GM19351 (cell line): ENCODE data around the gene CEP112.

Source experiments
- ATAC-seq: cut with Tn5 transposase; IDR thresholded peaks from one replicate; pipeline ENCODE4 v1.9.1; 2021; ENCODE audit warnings: mild to moderate bottlenecking, moderate library complexity; ENCODE audit not compliant: unreplicated experiment

CEP112 gene

DNA sequence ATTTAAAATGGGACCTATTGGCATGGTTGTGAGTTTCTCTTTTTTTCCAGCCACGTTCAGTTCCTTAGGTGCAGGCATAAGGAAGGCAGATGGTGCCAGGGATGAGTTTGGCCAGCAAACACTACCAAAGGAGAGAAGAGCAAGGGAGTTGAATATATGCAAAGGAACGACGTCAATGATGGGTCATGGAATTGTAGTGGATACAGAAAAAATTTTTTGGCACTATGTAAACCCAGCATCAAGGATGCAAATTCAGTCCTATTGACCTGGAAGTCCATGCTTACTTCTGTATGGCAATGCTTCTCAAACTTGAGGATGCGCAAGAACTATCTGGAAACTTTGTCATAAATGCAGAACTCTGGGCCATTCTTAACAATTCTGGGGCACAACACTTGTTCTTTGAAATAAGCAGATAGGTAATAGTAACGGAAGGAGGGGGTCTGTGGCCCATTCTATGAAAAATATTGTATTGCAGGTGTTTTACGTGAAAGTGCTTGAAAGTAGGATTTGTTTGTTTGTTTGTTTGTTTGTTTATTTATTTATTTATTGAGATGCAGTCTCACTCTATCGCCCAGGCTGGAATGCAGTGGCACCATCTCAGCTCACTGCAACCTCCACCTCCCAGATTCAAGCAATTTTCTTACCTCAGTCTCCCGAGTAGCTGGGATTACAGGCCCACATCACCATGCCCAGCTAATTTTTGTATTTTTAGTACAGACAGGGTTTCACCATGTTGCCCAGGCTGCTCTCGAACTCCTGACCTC lies 19.3 kb upstream of the CEP112 start:
- ATAC-seq = no peak

GRCh38 chr17:66210208-66210574 lies 18.3 kb upstream of the CEP112 start:
- ATAC-seq = no peak

DNA sequence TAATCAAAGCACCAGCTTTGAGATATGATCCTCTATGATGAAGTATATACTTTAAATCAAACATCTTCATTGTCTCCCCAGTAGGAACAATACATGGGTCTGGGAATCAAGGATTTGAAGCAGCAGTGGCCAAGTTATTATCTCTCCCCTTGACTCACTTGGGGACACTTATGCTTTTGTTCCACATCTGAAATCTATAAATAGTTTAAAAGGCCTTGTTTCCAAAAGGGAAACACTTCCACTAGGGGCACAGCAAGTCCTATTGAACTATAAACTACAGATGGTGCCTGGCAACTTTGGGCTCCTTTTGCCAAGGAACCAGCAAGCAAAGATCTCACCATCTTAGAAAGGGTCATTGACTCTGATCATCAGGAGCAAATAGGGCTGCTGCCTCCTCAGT lies 16.0 kb upstream of the CEP112 start:
- ATAC-seq = no peak

DNA sequence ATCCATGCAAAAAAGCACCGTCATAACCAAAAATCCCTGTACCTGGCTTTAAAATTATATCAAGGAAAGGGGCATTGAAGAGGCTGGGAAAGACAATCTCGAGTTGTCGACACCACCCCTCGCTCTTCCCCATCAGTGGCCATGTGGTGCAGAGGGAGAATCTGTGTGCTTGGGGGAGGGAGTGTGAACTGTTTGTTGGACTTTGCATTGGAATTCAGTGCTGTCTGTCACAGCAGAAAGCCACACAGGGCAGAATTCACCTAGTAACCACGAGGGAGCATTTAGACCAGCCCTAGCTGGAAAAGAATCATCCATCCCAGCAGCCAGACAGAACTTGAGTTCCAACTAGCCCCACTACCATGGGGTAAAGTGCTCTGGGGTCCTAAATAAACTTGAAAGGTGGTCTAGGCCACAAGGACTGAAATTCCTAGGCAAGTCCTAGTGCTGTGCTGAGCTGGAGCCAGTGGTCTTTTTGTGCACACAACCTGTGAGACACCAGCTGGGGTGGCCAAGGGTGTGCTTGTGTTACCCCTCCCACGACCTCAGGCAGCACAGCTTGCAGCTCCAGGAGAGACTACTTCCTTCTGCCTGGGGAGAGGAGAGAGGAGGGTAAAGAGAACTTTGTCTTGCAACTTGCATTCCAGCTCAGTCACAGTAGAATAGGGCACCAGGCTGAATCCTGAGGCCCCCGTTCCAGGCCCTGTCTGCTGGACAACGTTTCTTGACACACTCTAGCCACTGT lies 11.5 kb upstream of the CEP112 start:
- ATAC-seq = no peak

- ATAC-seq = no peak
Observed at GRCh38 chr17:66200685-66201092, 8.8 kb upstream of the CEP112 start.

DNA sequence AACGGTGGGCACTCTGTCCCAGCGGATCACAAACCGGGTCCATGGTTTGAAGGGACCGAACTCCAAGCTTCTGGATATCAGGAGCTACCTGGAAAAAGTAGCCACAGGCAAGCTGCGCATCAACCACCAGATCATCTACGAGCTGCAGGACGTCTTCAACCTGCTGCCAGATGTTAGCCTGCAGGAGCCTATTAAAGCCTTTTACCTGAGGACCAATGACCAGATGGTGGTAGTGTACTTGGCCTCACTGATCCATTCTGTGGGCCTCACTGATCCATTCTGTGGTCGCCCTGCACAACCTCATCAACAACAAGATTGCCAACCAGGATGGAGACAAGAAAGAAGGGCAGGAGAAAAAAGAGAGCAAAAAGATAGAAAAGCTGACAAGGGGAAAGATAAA lies 6.3 kb upstream of the CEP112 start:
- ATAC-seq = no peak

GRCh38 chr17:66192378-66192687 lies 400 bp upstream of the CEP112 start:
- ATAC-seq = no peak

DNA sequence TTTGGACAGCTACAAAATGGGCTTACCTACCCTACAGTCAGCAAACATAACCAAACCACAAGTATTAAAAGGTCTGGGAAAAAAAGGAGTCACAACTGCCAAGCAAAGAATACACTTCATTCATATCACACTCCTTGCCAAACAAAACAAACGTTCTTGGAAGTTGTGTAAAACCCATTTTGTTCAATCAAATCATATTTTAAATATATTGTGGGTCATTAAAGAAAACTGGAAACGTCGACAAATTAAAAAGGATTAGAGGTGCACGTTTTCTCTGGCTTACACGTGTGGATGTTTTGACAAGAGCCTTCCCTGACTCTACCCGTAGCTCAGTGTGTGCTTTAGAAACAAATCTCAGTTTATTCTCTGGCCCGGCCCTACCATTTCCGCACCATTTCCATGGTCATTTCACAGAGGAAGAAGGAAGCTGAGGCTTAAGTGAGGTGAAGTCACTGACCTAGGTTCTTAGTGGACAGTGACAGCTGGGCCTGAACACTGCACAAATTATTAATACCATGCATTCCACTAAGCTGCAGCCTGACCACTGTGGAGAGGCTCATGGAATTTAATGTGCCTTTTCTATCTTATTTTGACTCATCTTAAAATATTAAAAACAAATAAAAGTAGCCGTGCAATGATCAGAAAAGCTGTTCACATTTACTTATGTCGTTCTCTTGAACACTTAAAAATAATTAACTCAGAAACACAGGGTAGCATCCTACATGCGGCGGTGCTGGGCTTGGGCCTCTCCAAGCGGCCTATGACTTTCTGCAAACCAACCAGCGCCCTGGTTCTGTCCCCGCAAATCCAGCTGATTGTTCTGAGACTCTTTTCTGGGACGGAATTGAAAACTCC lies 968 bp downstream of the CEP112 start:
- ATAC-seq = no peak

- no peak for ATAC-seq
Observed at GRCh38 chr17:66187718-66188117, 4.2 kb downstream of the CEP112 start.

GRCh38 chr17:66185862-66186261 lies 6.1 kb downstream of the CEP112 start:
- no peak for ATAC-seq

DNA sequence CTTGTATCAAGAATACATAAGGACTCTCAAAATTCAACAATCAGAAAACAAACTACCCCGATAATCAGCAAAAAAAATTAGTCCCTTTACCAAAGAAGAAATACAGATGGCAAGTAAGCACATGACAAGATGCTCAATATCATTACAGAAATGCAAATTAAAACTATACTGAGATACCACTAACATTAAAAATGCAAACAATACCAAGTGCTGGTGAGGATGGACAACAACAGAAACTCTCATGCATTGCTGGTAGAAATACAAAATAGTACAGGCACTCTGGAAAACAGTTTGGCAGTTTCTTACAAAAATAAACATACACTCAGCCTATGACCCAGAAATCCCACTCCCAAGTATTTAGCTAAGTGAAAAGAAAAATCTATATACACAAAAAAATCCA lies 7.5 kb downstream of the CEP112 start:
- no peak for ATAC-seq

DNA sequence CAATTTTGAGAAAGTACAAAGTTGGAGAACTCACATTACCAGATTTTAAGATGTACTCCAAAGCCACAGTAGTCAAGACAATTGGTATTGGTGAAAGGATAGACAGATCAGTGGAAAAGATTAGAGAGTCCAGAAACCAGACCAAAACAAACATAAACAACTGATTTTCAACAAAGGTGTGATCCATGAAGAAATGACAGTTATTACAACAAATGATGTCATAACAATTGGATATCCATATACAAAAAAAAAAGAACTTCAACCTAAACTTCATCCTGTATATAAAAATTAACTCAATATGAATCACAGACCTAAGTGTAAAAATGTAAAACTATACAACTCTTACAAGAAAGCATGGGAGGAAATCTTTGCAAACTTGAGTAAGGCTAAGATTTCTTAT lies 8.4 kb downstream of the CEP112 start:
- ATAC-seq = no peak

GRCh38 chr17:66178642-66179041 lies 13.3 kb downstream of the CEP112 start:
- ATAC-seq = no peak

- no peak for ATAC-seq
Observed at GRCh38 chr17:66177048-66177447, 14.9 kb downstream of the CEP112 start.

DNA sequence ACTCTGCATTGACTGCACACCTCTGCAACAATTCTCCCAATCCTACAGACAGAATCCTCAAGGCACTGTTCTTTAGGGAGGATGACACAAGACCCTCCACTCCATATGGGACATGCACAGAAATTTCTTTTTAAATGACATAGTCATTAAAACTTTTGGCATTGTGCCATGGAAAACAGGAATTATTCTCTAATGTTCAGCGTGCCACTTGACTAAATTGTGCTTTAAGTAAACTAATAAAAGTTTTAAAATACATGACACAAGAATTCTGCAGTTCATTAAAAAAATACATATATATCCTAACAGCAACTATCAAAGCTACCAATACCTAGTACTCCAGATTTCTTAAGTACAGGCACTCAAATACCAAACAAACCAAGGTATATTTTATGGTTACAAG lies 16.0 kb downstream of the CEP112 start:
- ATAC-seq = no peak

- no peak for ATAC-seq
Observed at GRCh38 chr17:66172691-66173223, 19.2 kb downstream of the CEP112 start.

DNA sequence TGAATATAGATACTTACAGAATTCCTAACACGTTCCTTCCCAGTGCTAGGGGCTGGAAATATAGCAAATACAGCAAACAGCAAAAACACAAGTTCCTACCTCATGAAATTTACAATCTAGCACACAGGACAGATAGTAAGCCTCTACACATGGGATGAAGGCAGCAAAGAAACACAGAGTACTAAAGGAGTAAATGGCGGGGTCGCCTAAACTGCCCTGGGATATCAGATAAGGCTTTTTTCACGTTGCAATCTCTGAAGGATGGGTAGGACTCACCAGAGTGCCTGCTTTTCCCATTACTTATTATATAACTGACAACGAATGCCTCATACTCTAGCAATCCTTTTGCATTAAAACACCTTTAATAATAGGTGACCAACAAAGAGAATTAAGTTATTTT lies 19.8 kb downstream of the CEP112 start:
- ATAC-seq = no peak

DNA sequence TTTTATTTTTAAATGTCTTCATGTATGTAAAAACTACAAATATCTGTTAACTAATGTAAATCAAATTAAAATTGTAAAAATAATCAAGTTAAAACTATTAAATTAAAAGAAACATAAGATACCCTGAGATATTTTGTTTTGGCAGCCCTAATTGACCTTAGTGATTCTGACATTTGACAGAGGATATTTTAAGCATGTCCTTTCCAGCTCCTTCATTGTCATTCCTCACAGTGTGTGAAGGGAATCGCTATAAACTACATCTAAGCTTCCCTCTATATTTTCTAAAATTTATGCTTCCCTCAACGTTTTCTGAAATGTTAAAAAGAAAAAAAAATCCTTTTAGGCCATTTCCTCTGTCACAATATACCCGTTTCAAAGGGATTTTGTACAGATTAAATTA lies 20.2 kb downstream of the CEP112 start:
- no peak for ATAC-seq

- ATAC-seq = no peak
Observed at GRCh38 chr17:66171172-66171571, 20.8 kb downstream of the CEP112 start.

- no peak for ATAC-seq
Observed at GRCh38 chr17:66169839-66170238, 22.1 kb downstream of the CEP112 start.

- no peak for ATAC-seq
Observed at GRCh38 chr17:66167189-66167815, 24.6 kb downstream of the CEP112 start.
